SK-N-SH (cell line): ENCODE data around the gene BGN.

Experiments used
- CHD2 ChIP-seq: fragments of 150-350 bp; IDR thresholded peaks from 2 replicates; pipeline ENCODE4 v1.6.1; 2018; ENCODE audit warnings: low read length; ENCODE audit not compliant: partially characterized antibody
- EP300 ChIP-seq, 2 experiments: IDR thresholded peaks; 2 replicates each; pipeline versions ENCODE4 v1.4.0 to v1.6.1; 2012; ENCODE audit warnings: borderline replicate concordance in 1 of 2, low read depth in 1 of 2, low read length in 1 of 2
- EZH2phosphoT487 ChIP-seq: fragments of 200-600 bp; sonication (generic); IDR thresholded peaks from 2 replicates; pipeline ENCODE4 v1.6.1; 2017; ENCODE audit warnings: low read depth, mixed run types, mild to moderate bottlenecking, antibody characterized with exemption, moderate library complexity, borderline replicate concordance
- GATA2 ChIP-seq: sonication (generic); formaldehyde crosslinking; IDR thresholded peaks from 2 replicates; pipeline ENCODE4 v1.5.0; 2020; ENCODE audit warnings: mild to moderate bottlenecking, missing genetic modification reagents
- IRF3 ChIP-seq: fragments of 150-350 bp; IDR thresholded peaks from 2 replicates; pipeline ENCODE4 v1.6.1; 2016; ENCODE audit warnings: mild to moderate bottlenecking, low read depth, low read length
- POLR2AphosphoS5 ChIP-seq: IDR thresholded peaks from 2 replicates; pipeline ENCODE4 v1.6.1; 2012; ENCODE audit warnings: low read depth, low read length
- SIN3A ChIP-seq: IDR thresholded peaks from 2 replicates; pipeline ENCODE4 v1.6.1; 2012; ENCODE audit warnings: low read depth, mild to moderate bottlenecking, low read length, moderate library complexity, borderline replicate concordance
- SMC3 ChIP-seq: IDR thresholded peaks from 2 replicates; pipeline ENCODE4 v1.6.1; 2012; ENCODE audit warnings: low read depth, low read length, improper control_type of control experiment
- TAF1 ChIP-seq: IDR thresholded peaks from 2 replicates; pipeline ENCODE4 v1.6.1; 2012; ENCODE audit warnings: low read depth, mild to moderate bottlenecking, low read length, moderate library complexity, borderline replicate concordance
- TEAD4 ChIP-seq: IDR thresholded peaks from 2 replicates; pipeline ENCODE4 v1.4.0; 2012; ENCODE audit warnings: mild to moderate bottlenecking, borderline replicate concordance; ENCODE audit not compliant: insufficient read depth
- TF ChIP-seq, protein P1 (sequence below): fragments of 200-600 bp; sonication (generic); IDR thresholded peaks from 2 replicates; pipeline ENCODE4 v1.6.1; 2017; ENCODE audit warnings: antibody characterized with exemption, mild to moderate bottlenecking, moderate library complexity

DNA sequence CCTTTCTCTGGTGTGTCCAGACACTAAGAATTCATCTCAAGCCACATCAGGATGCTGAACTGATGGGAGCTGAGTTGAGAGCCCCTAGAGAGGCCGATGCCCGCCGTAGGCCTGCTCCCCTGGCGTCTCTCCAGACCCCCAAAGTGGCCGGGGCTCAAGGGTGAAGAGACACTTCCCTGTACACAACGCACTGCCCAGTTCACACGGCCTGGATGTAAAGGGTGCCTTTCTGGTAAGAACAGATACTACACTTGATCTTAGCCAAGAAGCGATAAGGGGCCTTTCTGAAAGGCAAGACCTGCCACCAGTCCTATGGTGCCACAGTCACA, 43.9 kb upstream of the BGN start:
- TF ChIP-seq, protein P1, sequence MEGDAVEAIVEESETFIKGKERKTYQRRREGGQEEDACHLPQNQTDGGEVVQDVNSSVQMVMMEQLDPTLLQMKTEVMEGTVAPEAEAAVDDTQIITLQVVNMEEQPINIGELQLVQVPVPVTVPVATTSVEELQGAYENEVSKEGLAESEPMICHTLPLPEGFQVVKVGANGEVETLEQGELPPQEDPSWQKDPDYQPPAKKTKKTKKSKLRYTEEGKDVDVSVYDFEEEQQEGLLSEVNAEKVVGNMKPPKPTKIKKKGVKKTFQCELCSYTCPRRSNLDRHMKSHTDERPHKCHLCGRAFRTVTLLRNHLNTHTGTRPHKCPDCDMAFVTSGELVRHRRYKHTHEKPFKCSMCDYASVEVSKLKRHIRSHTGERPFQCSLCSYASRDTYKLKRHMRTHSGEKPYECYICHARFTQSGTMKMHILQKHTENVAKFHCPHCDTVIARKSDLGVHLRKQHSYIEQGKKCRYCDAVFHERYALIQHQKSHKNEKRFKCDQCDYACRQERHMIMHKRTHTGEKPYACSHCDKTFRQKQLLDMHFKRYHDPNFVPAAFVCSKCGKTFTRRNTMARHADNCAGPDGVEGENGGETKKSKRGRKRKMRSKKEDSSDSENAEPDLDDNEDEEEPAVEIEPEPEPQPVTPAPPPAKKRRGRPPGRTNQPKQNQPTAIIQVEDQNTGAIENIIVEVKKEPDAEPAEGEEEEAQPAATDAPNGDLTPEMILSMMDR, result no peak
- TF ChIP-seq TAF1 (no peak), TEAD4 (no peak), EP300 (IDR thresholded peaks at IDR 0.05; ENCODE audit: borderline replicate concordance in 1 of 2, low read depth in 1 of 2, low read length in 1 of 2) (no peak), IRF3 (no peak), CHD2 (no peak), GATA2 (CRISPR knock-in tag) (no peak), SMC3 (no peak), POLR2AphosphoS5 (no peak), SIN3A (no peak), EZH2phosphoT487 (no peak)
